HepG2 (cell line): ENCODE data around the gene SMAD7. TPM values are rescaled to one million over a fixed set of nuclear protein-coding genes. Genes with fewer than 3 reads are reported as not detected.
A peak's percentile ranks its signal among the peaks of the same experiment; 100 is the strongest.

ENCODE experiments used
- AKNA ChIP-seq: sonication (generic); formaldehyde crosslinking; IDR thresholded peaks from 2 replicates; pipeline ENCODE4 v1.4.0; 2020; ENCODE audit warnings: missing genetic modification reagents, borderline replicate concordance
- ATAD3A ChIP-seq: sonication (generic); formaldehyde crosslinking; IDR thresholded peaks from 2 replicates; pipeline ENCODE4 v1.4.0; 2020; ENCODE audit warnings: missing genetic modification reagents
- E2F1 ChIP-seq: sonication (generic); formaldehyde crosslinking; IDR thresholded peaks from 2 replicates; pipeline ENCODE4 v1.5.0; 2020; ENCODE audit warnings: missing genetic modification reagents
- FOXK2 ChIP-seq: fragments of 450-650 bp; IDR thresholded peaks from 2 replicates; pipeline ENCODE4 v1.6.1; 2016
- HNRNPL ChIP-seq: fragments of 200-400 bp; formaldehyde crosslinking; IDR thresholded peaks from 2 replicates; pipeline ENCODE4 v1.6.1; 2017; ENCODE audit warnings: mild to moderate bottlenecking, low read depth, low read length
- HNRNPUL1 ChIP-seq: fragments of 200-400 bp; formaldehyde crosslinking; IDR thresholded peaks from 2 replicates; pipeline ENCODE4 v1.6.1; 2017; ENCODE audit warnings: low read depth, mild to moderate bottlenecking, low read length, moderate library complexity
- ISX ChIP-seq: sonication (generic); formaldehyde crosslinking; conservative IDR thresholded peaks from 2 replicates; pipeline ENCODE4 v1.5.0; 2020; ENCODE audit warnings: missing genetic modification reagents
- JARID2 ChIP-seq: sonication (generic); formaldehyde crosslinking; IDR thresholded peaks from 2 replicates; pipeline ENCODE4 v1.8.1; 2023; ENCODE audit warnings: missing genetic modification reagents, inconsistent platforms; ENCODE audit not compliant: insufficient replicate concordance
- PHF21A ChIP-seq: sonication (generic); formaldehyde crosslinking; IDR thresholded peaks from 2 replicates; pipeline ENCODE4 v1.5.0; 2020; ENCODE audit warnings: mild to moderate bottlenecking, missing genetic modification reagents
- PRDM15 ChIP-seq: sonication (generic); formaldehyde crosslinking; IDR thresholded peaks from 2 replicates; pipeline ENCODE4 v1.4.0; 2020; ENCODE audit warnings: missing genetic modification reagents
- SIX1 ChIP-seq: sonication (generic); formaldehyde crosslinking; IDR thresholded peaks from 2 replicates; pipeline ENCODE4 v1.4.0; 2020; ENCODE audit warnings: missing genetic modification reagents, borderline replicate concordance
- SMAD1 ChIP-seq: sonication (generic); formaldehyde crosslinking; IDR thresholded peaks from 2 replicates; pipeline ENCODE4 v1.4.0; 2020; ENCODE audit warnings: missing genetic modification reagents, low read depth, mild to moderate bottlenecking, borderline replicate concordance
- TBL1XR1 ChIP-seq: fragments of 150-350 bp; IDR thresholded peaks from 2 replicates; pipeline ENCODE4 v1.6.1; 2014; ENCODE audit warnings: borderline replicate concordance, low read length; ENCODE audit not compliant: partially characterized antibody
- ZMAT3 ChIP-seq: sonication (generic); formaldehyde crosslinking; conservative IDR thresholded peaks from 2 replicates; pipeline ENCODE4 v1.7.0; 2021; ENCODE audit warnings: missing genetic modification reagents
- ZNF180 ChIP-seq: sonication (generic); formaldehyde crosslinking; IDR thresholded peaks from 2 replicates; pipeline ENCODE4 v1.4.0; 2020; ENCODE audit warnings: low read depth, missing genetic modification reagents, borderline replicate concordance
- ZNF253 ChIP-seq: sonication (generic); formaldehyde crosslinking; IDR thresholded peaks from 2 replicates; pipeline ENCODE4 v1.8.0; 2022; ENCODE audit warnings: mild to moderate bottlenecking, missing genetic modification reagents, borderline replicate concordance
- ZNF280B ChIP-seq: sonication (generic); formaldehyde crosslinking; IDR thresholded peaks from 2 replicates; pipeline ENCODE4 v1.5.0; 2020; ENCODE audit warnings: missing genetic modification reagents, mild to moderate bottlenecking, borderline replicate concordance
- ZNF737 ChIP-seq: sonication (generic); formaldehyde crosslinking; IDR thresholded peaks from 2 replicates; pipeline ENCODE4 v1.5.0; 2020; ENCODE audit warnings: missing genetic modification reagents, mild to moderate bottlenecking, borderline replicate concordance
- ZNF891 ChIP-seq: sonication (generic); formaldehyde crosslinking; IDR thresholded peaks from 2 replicates; pipeline ENCODE4 v1.5.0; 2020; ENCODE audit warnings: mild to moderate bottlenecking, missing genetic modification reagents
- polyA plus RNA-seq, 8 experiments: library from polyadenylated mRNA; depleted of rRNA in 3 of 8; stranded (reverse) in 7 of 8; unstranded in 1 of 8; fragments of >200 nt; fragmentation: Illumina TruSeq in 4 of 8; extraction: Trizol in 4 of 8; gene quantifications; 2 replicates each; pipeline versions ENCODE4 v1.2.1 to v1.2.3, GENCODE V29; 2011 to 2016; ENCODE audit warnings: low read depth in 4 of 8, missing spikeins in 1 of 8, mixed read lengths in 1 of 8; ENCODE audit not compliant: insufficient read depth in 1 of 8
- total RNA-seq, 5 experiments: library from RNA; depleted of rRNA; stranded (reverse); fragments of >200 nt; fragmentation: Illumina TruSeq; extraction: Trizol; gene quantifications; 2 replicates each; pipeline ENCODE4 v1.2.3, GENCODE V29; 2016; ENCODE audit warnings: low read depth in 1 of 5

SMAD7 gene
- total and polyA plus RNA-seq, 2 of the 13 experiments (the other 11 are each of a cell fraction or from before 2014, with no cell fraction given) = 17.4 to 24.7 TPM

- TF ChIP-seq PRDM15 (CRISPR knock-in tag) = no peak
- TF ChIP-seq AKNA (CRISPR knock-in tag) = no peak
- TF ChIP-seq HNRNPL = 0 out of 2 replicates have a peak, but pooled peaks have one; percentile 27
- no peak for TF ChIP-seq ZNF891 (CRISPR knock-in tag)
- TF ChIP-seq ZMAT3 (CRISPR knock-in tag) = 0 out of 2 replicates have a peak, but pooled peaks have one; percentile 32
- no peak for TF ChIP-seq ATAD3A (CRISPR knock-in tag)
- peak; percentile 87 for TF ChIP-seq FOXK2
- peak; percentile 61 for TF ChIP-seq TBL1XR1
- no peak for TF ChIP-seq ZNF737
- TF ChIP-seq SMAD1 (CRISPR knock-in tag) = no peak
- peak; percentile 69 for TF ChIP-seq PHF21A (CRISPR knock-in tag)
- TF ChIP-seq E2F1 (CRISPR knock-in tag) = no peak
- no peak for TF ChIP-seq HNRNPUL1
- peak; percentile 9; the same call in 1 of the 2 replicates for TF ChIP-seq SIX1
- no peak for TF ChIP-seq ZNF253 (CRISPR knock-in tag)
- TF ChIP-seq JARID2 (CRISPR knock-in tag) = no peak
- TF ChIP-seq ZNF180 (CRISPR knock-in tag) = no peak
- no peak for TF ChIP-seq ISX
- TF ChIP-seq ZNF280B (CRISPR knock-in tag) = no peak
These were observed 4.4 kb downstream of the SMAD7 start (continued) for GRCh38 chr18:48946329-48946835.
